ENCODE measurements around the gene FAM171A2.

The FAM171A2 gene

GRCh38 chr17:44324571-44325275 lies 38.9 kb downstream of the FAM171A2 start, which contains the start of gene SLC25A39:
TSS of gene SLC25A39 (minus strand) at chr17:44324823. CDS start at chr17:44323562, 1,261 bp downstream.
- peak; percentile 42 to 96 (median 89) for DNase-seq

- no peak for DNase-seq
Observed at GRCh38 chr17:44324092-44324570, 39.5 kb downstream of the FAM171A2 start.

- no peak for DNase-seq
Observed at GRCh38 chr17:44323359-44324091, 40.1 kb downstream of the FAM171A2 start.

GRCh38 chr17:44322236-44322895 lies 41.3 kb downstream of the FAM171A2 start:
- DNase-seq = no peak

DNA sequence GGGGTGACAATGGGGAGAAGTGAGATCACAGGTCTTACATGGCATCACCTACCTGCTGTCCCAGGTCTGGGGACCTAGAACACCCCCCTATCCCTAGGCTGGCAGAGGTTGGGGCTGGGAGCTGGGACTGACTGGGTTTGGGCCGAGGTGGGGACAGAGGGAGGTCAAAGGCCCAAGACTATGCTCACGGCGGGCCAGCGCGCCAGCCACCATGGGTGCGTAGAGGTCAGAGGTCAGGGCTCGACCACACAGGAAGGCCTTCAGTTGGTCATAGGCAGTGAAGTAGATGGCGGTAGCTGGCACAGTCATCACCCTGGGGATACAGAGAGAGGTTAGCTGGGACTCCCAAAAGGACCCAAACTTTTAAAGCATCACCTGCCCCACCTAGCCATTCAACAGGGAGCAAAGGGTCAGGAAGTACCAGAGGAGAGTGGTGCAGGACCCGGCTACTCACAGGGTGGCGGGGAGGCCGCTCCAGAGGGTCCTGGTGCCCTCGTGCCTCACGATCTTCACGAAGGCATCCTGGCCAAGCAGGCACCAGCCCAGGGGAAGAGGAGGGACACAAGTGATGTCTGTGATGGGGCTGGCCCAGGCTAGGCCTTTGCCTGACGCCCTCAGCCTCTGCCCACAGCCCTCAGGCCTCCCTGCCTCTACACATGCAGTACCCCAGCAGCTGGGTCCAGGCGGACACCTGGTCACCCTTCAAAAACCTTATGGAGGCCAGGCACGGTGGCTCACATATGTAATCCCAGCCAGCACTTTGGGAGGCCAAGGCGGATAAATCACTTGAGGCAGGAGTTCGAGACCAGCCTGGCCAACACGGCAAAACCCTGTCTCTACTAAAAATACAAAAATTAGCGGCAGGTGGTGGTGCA lies 42.2 kb downstream of the FAM171A2 start:
- no peak for DNase-seq

- no peak for DNase-seq
Observed at GRCh38 chr17:44320066-44320465, 43.6 kb downstream of the FAM171A2 start.

GRCh38 chr17:44318077-44318892 lies 45.4 kb downstream of the FAM171A2 start:
- no peak for DNase-seq

DNA sequence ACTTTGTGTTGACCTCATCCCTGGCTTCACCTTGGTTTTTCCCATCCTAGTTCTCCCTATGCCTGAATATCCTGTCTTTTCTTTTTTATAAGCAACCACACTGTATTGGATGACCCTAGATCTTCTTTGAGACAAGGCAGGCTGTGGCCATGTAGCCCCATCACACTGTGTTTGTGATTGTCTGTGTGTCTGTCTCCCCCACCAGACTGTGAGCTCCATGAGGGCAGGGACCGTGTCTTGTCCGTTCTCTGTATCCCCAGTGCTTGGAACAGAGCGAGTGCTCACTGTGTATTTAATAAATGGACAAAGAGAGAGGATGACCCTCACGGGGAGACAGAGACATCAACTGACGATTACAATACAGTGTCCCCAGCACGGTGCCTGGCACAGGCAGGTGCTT lies 46.1 kb downstream of the FAM171A2 start:
- no peak for DNase-seq

DNA sequence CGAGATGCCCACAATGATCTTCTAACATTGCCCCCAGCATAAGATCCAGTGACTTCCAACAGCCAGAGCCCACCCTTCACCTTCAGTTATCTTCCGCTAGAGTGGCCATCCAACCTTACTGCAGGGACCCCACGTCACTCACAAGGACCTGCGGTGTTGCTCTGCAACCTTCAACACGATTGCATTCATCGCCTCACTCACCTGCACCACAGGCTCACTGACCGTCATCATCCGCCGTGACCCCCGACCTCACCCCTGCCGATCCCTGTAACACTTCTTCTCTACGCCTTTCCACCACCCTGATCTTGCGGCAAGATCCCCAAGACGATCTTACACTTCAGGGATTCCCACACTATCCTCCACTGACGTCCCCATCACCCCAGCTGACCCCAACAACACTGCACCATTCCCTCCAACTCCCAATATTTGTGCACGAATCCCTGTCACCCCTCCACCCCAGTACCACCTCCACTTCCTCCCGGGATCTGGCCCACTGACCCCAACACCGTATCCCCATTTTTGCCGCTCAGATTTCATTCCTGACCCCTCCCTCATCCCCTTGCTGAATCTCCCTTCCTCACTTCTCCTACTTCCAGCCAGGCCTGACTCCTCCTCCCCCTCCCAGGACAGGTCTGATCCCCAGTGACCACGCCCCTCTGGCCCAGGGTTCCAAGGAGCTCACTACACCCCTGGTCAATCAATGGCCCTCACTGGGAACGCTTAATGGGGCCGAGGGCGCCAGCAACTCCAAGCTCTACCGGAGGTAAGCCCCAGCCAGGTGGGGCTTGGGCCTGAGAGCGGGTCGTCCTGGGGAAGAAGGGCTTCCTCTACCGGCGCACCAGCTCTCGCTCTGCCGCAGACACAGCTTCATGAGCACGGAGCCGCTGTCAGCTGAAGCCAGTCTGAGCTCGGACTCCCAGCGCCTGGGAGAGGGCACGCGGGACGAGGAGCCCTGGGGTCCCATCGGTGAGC lies 47.6 kb downstream of the FAM171A2 start:
- no peak for DNase-seq

GRCh38 chr17:44314869-44315661 lies 48.6 kb downstream of the FAM171A2 start:
- peak in 15 of 58 donors; percentile 14 to 67 (median 34) for DNase-seq

DNA sequence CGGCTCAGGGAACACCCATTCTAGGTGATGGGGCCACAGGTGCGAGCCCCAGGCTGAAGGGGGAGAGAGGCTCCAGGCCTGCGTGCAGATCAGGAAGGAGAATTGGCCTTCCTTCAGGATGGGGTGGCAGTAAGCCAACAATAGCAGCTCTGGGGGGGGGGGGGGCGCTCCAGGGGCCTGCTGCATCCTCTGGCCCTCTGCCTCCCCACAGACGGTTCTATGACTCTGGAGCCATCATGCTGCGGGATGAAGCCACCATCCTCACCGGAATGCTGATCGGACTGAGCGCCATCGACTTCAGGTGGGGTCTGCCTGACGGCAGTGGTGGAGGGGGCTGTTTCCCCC lies 49.2 kb downstream of the FAM171A2 start:
- DNase-seq = no peak

DNA sequence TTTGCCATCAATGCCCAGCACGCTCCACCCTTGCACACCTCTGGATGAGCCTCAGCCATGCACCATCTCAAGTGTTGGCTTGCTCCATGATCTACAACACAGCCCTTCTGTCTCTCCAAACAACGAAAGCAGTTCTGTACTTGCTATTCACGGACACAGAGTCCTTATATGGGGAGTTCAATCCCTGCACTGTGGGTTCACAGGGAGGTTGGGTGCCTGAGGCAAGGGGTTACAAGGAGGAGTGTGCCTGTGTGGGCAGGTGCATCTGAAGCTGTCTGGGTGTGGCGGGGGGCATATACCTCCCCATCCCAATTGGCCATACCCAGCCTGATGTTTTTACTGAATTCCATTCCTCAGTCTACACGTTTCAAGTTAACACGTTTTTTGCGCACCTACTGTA lies 49.6 kb downstream of the FAM171A2 start:
- DNase-seq = no peak

- no peak for DNase-seq
Observed at GRCh38 chr17:44312396-44313104, 51.1 kb downstream of the FAM171A2 start.

- DNase-seq = peak in 9 of 58 donors; percentile 16 to 51 (median 35)
Observed at GRCh38 chr17:44311562-44312181, 52.0 kb downstream of the FAM171A2 start.

GRCh38 chr17:44310609-44311376 lies 52.9 kb downstream of the FAM171A2 start:
- no peak for DNase-seq

- DNase-seq = no peak
Observed at GRCh38 chr17:44310188-44310587, 53.5 kb downstream of the FAM171A2 start.
